GM23338 (cell line): ENCODE measurements around the gene TTLL8. TPM values are rescaled to one million over a fixed set of nuclear protein-coding genes. Genes with fewer than 3 reads are reported as not detected.

ENCODE experiments used
- ATAC-seq: fragments of 200-7000 bp; cut with Tn5 transposase; 3 replicates; pipeline ENCODE4 v1.9.1; 2020
- DNase-seq: peaks from one replicate; pipeline ENCODE4 v3.0.0-alpha.2; 2015; ENCODE audit warnings: low spot score
- H2AFZ ChIP-seq: fragments of 200-600 bp; sonication (generic); 2 replicates; pipeline ENCODE4 v1.8.0; 2016; ENCODE audit warnings: antibody characterized with exemption, mild to moderate bottlenecking, moderate library complexity
- H3F3A ChIP-seq: fragments of 200-600 bp; sonication (generic); replicated peaks from 2 replicates; pipeline ENCODE4 v1.8.0; 2017; ENCODE audit warnings: antibody characterized with exemption, mixed run types, low read depth
- H3K27ac ChIP-seq: fragments of 200-600 bp; sonication (generic); 2 replicates; pipeline ENCODE4 v1.6.1; 2016; ENCODE audit warnings: low read depth
- H3K27me3 ChIP-seq: fragments of 200-600 bp; sonication (generic); 2 replicates; pipeline ENCODE4 v1.8.0; 2016; ENCODE audit warnings: mild to moderate bottlenecking, mixed run types, moderate library complexity; ENCODE audit not compliant: insufficient read depth
- H3K36me3 ChIP-seq: fragments of 200-600 bp; sonication (generic); 2 replicates; pipeline ENCODE4 v1.8.0; 2016; ENCODE audit warnings: mild to moderate bottlenecking; ENCODE audit not compliant: insufficient read depth
- H3K4me1 ChIP-seq: fragments of 200-600 bp; sonication (generic); 2 replicates; pipeline ENCODE4 v1.8.0; 2016; ENCODE audit warnings: mild to moderate bottlenecking, moderate library complexity; ENCODE audit not compliant: insufficient read depth
- H3K4me2 ChIP-seq: fragments of 200-600 bp; sonication (generic); 2 replicates; pipeline ENCODE4 v1.7.1; 2017; ENCODE audit warnings: mixed run types
- H3K4me3 ChIP-seq: fragments of 200-600 bp; sonication (generic); 2 replicates; pipeline ENCODE4 v1.6.1; 2016; ENCODE audit warnings: mixed run types
- H3K79me2 ChIP-seq: fragments of 200-600 bp; sonication (generic); replicated peaks from 2 replicates; pipeline ENCODE4 v1.8.0; 2017; ENCODE audit warnings: mild to moderate bottlenecking; ENCODE audit not compliant: insufficient read depth
- H3K9me2 ChIP-seq: fragments of 200-600 bp; sonication (generic); 2 replicates; pipeline ENCODE4 v1.8.0; 2017; ENCODE audit not compliant: insufficient read depth
- H4K20me1 ChIP-seq: fragments of 200-600 bp; sonication (generic); replicated peaks from 2 replicates; pipeline ENCODE4 v1.8.0; 2017; ENCODE audit warnings: mild to moderate bottlenecking; ENCODE audit not compliant: insufficient read depth
- H3K27ac Mint-ChIP-seq: 2 replicates; pipeline ENCODE4 v1.8.0; 2020; ENCODE audit warnings: inconsistent platforms, mild to moderate bottlenecking, moderate library complexity, mixed read lengths
- H3K27me3 Mint-ChIP-seq: 3 replicates; pipeline ENCODE4 v1.8.0; 2022; ENCODE audit warnings: low read depth, mild to moderate bottlenecking, moderate library complexity, mixed read lengths, inconsistent platforms; ENCODE audit not compliant: insufficient read depth, poor library complexity
- H3K36me3 Mint-ChIP-seq: 3 replicates; pipeline ENCODE4 v1.8.0; 2021; ENCODE audit warnings: low read depth, mild to moderate bottlenecking, inconsistent platforms, moderate library complexity, mixed read lengths
- H3K4me1 Mint-ChIP-seq: 3 replicates; pipeline ENCODE4 v1.8.0; 2020; ENCODE audit warnings: mild to moderate bottlenecking, inconsistent platforms, mixed read lengths
- H3K4me3 Mint-ChIP-seq: 3 replicates; pipeline ENCODE4 v1.8.0; 2021; ENCODE audit warnings: moderate library complexity, mild to moderate bottlenecking, inconsistent platforms, mixed read lengths
- H3K9me3 Mint-ChIP-seq: 3 replicates; pipeline ENCODE4 v1.8.0; 2020; ENCODE audit warnings: moderate library complexity, mild to moderate bottlenecking, inconsistent platforms, mixed read lengths
- CREB1 ChIP-seq: fragments of 250-450 bp; sonication (Bioruptor Pico); IDR thresholded peaks from 2 replicates; pipeline ENCODE4 v1.5.0; 2020; ENCODE audit warnings: low read depth, mild to moderate bottlenecking, moderate library complexity
- EZH2 ChIP-seq: fragments of 200-600 bp; sonication (generic); IDR thresholded peaks from one replicate; pipeline ENCODE4 v1.8.0; 2017; ENCODE audit warnings: antibody characterized with exemption, mild to moderate bottlenecking, low read depth; ENCODE audit not compliant: unreplicated experiment
- JUNB ChIP-seq: IDR thresholded peaks from one replicate; pipeline ENCODE4 v1.6.1; 2016; ENCODE audit warnings: antibody characterized with exemption; ENCODE audit not compliant: unreplicated experiment
- POLR2AphosphoS5 ChIP-seq: IDR thresholded peaks from 2 replicates; pipeline ENCODE4 v1.6.1; 2016; ENCODE audit warnings: antibody characterized with exemption, low read depth
- ZNF114 ChIP-seq: fragments of 250-450 bp; sonication (Bioruptor Pico); IDR thresholded peaks from 2 replicates; pipeline ENCODE4 v1.5.0; 2020; ENCODE audit warnings: mild to moderate bottlenecking, moderate library complexity
- ZNF331 ChIP-seq: fragments of 250-450 bp; sonication (Bioruptor Pico); IDR thresholded peaks from 2 replicates; pipeline ENCODE4 v1.5.0; 2020; ENCODE audit warnings: low read depth, mild to moderate bottlenecking, moderate library complexity
- polyA plus RNA-seq: library from polyadenylated mRNA; unstranded; fragments of >200 nt; fragmentation: Nextera tagmentation; extraction: Ambion mirVana; gene quantifications from 2 replicates; pipeline ENCODE4 v1.2.1, GENCODE V29; 2016
- total RNA-seq: library from RNA; depleted of rRNA; stranded (reverse); fragments of >200 nt; shearing (Covaris generic); gene quantifications from 2 replicates; pipeline ENCODE4 v1.2.3, GENCODE V29; 2014
- TF ChIP-seq, protein P1 (sequence below): IDR thresholded peaks from one replicate; pipeline ENCODE4 v1.6.1; 2018; ENCODE audit warnings: antibody characterized with exemption; ENCODE audit not compliant: unreplicated experiment
- TF ChIP-seq, protein P2 (sequence below): IDR thresholded peaks from 2 replicates; pipeline ENCODE4 v1.6.1; 2016; ENCODE audit warnings: antibody characterized with exemption

TTLL8 gene
- total and polyA plus RNA-seq, 2 experiments from 2014 or later = not detected

DNA sequence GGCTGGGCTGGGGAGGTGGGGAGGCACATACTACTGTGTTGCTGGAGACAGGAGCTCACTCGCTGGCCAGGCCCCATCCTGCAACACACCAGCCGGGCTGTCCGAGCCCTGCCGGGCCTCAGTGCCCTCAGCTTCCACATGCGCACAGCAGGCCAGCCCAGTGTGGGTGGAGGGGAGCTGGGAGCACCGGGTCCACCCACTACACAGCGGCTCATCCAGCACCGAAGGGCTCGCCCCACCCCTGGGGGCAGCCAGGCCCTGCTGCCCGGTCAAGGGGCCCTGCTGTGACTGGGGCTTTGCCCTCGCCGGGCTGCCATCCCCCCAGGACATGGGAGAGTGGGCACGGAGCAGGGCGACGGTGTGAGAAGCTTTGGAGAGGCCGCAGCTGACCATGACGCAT lies 9.3 kb downstream of the TTLL8 start:
- Histone ChIP-seq H3K4me1 (no peaks in the 10 kb centered on the region), H3K27me3 (no peaks in the 10 kb centered on the region), H2AFZ (no peak overlapping the region), H3K4me3 (no peak overlapping the region), H3F3A (no peaks in the 10 kb centered on the region), H3K9me2 (no peaks in the 10 kb centered on the region), H3K27ac (no peak overlapping the region), H3K4me2 (no peak overlapping the region), H4K20me1 (no peaks in the 10 kb centered on the region), H3K79me2 (no peaks in the 10 kb centered on the region), H3K36me3 (no peaks in the 10 kb centered on the region)
- no peak for DNase-seq
- Mint-ChIP-seq H3K4me3 (no peak overlapping the region), H3K4me1 (no peaks in the 10 kb centered on the region), H3K27ac (no peak overlapping the region), H3K36me3 (no peaks in the 10 kb centered on the region), H3K9me3 (no peaks in the 10 kb centered on the region), H3K27me3 (peaks cover 10% of the 10 kb centered on the region)
- TF ChIP-seq, protein P1, sequence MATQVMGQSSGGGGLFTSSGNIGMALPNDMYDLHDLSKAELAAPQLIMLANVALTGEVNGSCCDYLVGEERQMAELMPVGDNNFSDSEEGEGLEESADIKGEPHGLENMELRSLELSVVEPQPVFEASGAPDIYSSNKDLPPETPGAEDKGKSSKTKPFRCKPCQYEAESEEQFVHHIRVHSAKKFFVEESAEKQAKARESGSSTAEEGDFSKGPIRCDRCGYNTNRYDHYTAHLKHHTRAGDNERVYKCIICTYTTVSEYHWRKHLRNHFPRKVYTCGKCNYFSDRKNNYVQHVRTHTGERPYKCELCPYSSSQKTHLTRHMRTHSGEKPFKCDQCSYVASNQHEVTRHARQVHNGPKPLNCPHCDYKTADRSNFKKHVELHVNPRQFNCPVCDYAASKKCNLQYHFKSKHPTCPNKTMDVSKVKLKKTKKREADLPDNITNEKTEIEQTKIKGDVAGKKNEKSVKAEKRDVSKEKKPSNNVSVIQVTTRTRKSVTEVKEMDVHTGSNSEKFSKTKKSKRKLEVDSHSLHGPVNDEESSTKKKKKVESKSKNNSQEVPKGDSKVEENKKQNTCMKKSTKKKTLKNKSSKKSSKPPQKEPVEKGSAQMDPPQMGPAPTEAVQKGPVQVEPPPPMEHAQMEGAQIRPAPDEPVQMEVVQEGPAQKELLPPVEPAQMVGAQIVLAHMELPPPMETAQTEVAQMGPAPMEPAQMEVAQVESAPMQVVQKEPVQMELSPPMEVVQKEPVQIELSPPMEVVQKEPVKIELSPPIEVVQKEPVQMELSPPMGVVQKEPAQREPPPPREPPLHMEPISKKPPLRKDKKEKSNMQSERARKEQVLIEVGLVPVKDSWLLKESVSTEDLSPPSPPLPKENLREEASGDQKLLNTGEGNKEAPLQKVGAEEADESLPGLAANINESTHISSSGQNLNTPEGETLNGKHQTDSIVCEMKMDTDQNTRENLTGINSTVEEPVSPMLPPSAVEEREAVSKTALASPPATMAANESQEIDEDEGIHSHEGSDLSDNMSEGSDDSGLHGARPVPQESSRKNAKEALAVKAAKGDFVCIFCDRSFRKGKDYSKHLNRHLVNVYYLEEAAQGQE = no peak
- TF ChIP-seq EZH2 = no peak
- no peak for TF ChIP-seq JUNB
- TF ChIP-seq POLR2AphosphoS5 = no peak
- no peak for TF ChIP-seq ZNF331
- TF ChIP-seq, protein P2, sequence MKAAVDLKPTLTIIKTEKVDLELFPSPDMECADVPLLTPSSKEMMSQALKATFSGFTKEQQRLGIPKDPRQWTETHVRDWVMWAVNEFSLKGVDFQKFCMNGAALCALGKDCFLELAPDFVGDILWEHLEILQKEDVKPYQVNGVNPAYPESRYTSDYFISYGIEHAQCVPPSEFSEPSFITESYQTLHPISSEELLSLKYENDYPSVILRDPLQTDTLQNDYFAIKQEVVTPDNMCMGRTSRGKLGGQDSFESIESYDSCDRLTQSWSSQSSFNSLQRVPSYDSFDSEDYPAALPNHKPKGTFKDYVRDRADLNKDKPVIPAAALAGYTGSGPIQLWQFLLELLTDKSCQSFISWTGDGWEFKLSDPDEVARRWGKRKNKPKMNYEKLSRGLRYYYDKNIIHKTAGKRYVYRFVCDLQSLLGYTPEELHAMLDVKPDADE = no peak
- ATAC-seq = no peak

DNA sequence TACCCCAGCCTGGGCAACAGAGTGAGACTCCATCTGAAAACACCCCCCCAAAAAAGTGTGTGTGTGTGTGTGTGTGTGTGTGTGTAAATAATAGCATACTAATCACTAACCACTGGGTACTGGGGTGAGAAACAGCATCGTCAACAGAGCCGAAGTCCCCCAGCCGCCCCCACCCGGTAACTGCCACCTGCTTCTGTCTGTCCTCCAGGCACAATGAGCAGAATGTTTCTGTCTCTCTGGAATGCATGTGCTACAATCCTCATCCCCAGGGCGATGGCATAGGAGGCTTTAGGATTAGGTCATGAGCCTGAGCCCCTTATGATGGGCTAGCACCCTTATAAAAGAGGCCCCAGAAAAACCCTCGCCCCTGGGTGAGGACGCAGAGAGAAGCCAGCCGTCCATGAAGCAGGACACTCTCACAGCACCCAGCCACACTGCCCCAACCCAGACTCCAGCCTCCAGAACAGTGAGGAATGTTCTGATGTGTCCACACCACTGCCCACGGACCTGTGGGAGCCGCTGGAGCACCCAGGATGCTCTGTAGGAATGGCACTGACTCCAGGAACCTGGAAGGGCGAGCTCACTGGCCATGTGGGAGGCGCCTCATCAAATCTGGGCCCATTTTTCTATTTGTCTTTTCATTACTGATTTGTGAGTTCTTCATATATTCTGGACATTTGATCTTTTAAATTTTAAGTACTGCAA lies 9.9 kb downstream of the TTLL8 start:
- no peaks in the 10 kb centered on the region for H4K20me1 ChIP-seq
- no peaks in the 10 kb centered on the region for H3K4me1 Mint-ChIP-seq
- no peaks in the 10 kb centered on the region for H3F3A ChIP-seq
- no peaks in the 10 kb centered on the region for H3K79me2 ChIP-seq
- no peak overlapping the region for H3K4me2 ChIP-seq
- H3K36me3 ChIP-seq = no peaks in the 10 kb centered on the region
- TF ChIP-seq, protein P2 = no peak
- no peak for TF ChIP-seq ZNF114 (CRISPR knock-in tag)
- TF ChIP-seq EZH2 = no peak
- TF ChIP-seq CREB1 = no peak
- TF ChIP-seq, protein P1 = no peak
- H3K27me3 ChIP-seq = no peaks in the 10 kb centered on the region
- H3K27me3 Mint-ChIP-seq = peaks cover 10% of the 10 kb centered on the region
- H2AFZ ChIP-seq = no peak overlapping the region
- H3K4me1 ChIP-seq = no peaks in the 10 kb centered on the region
- no peak for DNase-seq
- no peak overlapping the region for H3K4me3 ChIP-seq
- no peak overlapping the region for H3K27ac Mint-ChIP-seq
- no peak for ATAC-seq
- H3K36me3 Mint-ChIP-seq = no peaks in the 10 kb centered on the region
- H3K4me3 Mint-ChIP-seq = no peak overlapping the region
- no peaks in the 10 kb centered on the region for H3K9me3 Mint-ChIP-seq
- H3K27ac ChIP-seq = no peak overlapping the region
- no peaks in the 10 kb centered on the region for H3K9me2 ChIP-seq
